C4-2B (cell line): ENCODE data around the gene JAKMIP2.

ENCODE experiments used
- ZFX ChIP-seq: fragments of 450-650 bp; IDR thresholded peaks from 2 replicates; pipeline ENCODE4 v1.6.1; 2017
- TF ChIP-seq, protein P1 (sequence below): fragments of 450-650 bp; conservative IDR thresholded peaks from 2 replicates; pipeline ENCODE4 v1.5.1; 2017; ENCODE audit warnings: mild to moderate bottlenecking

DNA sequence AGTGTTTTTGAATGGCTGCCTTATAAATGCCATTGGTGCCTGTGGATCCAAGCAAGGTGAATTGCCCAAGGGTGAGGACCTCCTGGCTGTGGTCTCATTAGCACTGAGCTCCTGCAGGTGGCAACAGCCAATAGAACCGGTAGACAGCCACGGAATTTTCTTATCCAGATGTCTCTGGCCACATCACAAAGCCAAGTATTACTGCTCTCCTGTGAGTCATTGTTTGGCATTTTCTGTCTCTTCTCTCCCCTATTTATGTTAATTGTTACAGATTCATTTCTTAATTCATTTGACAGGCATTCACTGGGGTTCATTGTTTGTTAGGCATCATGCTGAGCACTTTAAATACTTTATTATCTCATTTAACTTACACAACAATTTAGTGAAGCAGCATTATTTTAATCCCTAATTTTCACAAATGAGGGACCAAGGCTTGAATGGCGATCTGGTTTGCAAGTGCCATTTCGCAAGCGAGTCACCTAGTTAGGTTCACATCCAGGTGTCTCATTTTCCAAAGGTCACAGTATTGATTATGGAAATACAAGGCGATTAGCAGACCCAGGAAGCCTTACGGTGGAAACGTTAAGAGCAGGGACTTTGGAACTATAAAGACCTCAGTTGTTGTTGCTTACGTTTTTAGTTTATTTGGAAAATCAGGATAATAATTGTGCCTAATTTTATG is 214.5 kb downstream of the JAKMIP2 start:
- TF ChIP-seq, protein P1, sequence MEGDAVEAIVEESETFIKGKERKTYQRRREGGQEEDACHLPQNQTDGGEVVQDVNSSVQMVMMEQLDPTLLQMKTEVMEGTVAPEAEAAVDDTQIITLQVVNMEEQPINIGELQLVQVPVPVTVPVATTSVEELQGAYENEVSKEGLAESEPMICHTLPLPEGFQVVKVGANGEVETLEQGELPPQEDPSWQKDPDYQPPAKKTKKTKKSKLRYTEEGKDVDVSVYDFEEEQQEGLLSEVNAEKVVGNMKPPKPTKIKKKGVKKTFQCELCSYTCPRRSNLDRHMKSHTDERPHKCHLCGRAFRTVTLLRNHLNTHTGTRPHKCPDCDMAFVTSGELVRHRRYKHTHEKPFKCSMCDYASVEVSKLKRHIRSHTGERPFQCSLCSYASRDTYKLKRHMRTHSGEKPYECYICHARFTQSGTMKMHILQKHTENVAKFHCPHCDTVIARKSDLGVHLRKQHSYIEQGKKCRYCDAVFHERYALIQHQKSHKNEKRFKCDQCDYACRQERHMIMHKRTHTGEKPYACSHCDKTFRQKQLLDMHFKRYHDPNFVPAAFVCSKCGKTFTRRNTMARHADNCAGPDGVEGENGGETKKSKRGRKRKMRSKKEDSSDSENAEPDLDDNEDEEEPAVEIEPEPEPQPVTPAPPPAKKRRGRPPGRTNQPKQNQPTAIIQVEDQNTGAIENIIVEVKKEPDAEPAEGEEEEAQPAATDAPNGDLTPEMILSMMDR, result no peak
- no peak for TF ChIP-seq ZFX
